Peyer's patch (tissue), 4 donors: ENCODE results near the gene SHE. TPM values are rescaled to one million over a fixed set of nuclear protein-coding genes. Genes with fewer than 3 reads are reported as not detected.

Experiments used
- DNase-seq, 3 donors: peaks; one replicate each; pipeline ENCODE4 v3.0.0-alpha.2; 2017 to 2019
- H3K27ac ChIP-seq, 4 donors: fragments of 200-600 bp; sonication (generic); one replicate each; pipeline ENCODE4 v1.5.1; 2016 to 2019
- H3K27me3 ChIP-seq, 2 donors: fragments of 200-600 bp; sonication (generic); one replicate each; pipeline ENCODE4 v1.5.1; 2019
- H3K36me3 ChIP-seq, 3 donors: fragments of 200-600 bp; sonication (generic); one replicate each; pipeline ENCODE4 v1.5.1; 2016 to 2019
- H3K4me1 ChIP-seq, 4 donors: fragments of 200-600 bp; sonication (generic); one replicate each; pipeline ENCODE4 v1.5.1; 2016 to 2019
- H3K4me3 ChIP-seq, 4 donors: fragments of 200-600 bp; sonication (generic); 1 replicate in 3 of 4; 2 replicates in 1 of 4; pipeline ENCODE4 v1.5.1; 2016 to 2019; ENCODE audit warnings: mild to moderate bottlenecking in 1 of 4
- H3K9me3 ChIP-seq, 4 donors: fragments of 200-600 bp; sonication (generic); one replicate each; pipeline ENCODE4 v1.5.1; 2016 to 2019; ENCODE audit warnings: mild to moderate bottlenecking in 1 of 4
- CTCF ChIP-seq, 6 experiments: fragments of 450-650 bp in 4 of 6; fragments of 200-600 bp in 2 of 6; sonication (generic) in 1 of 6; IDR thresholded peaks; one replicate each; pipeline ENCODE4 v1.5.1; 2017 to 2019; ENCODE audit warnings: antibody characterized with exemption in 6 of 6, mild to moderate bottlenecking in 3 of 6, moderate library complexity in 1 of 6
- POLR2A ChIP-seq, 2 donors: fragments of 450-650 bp; IDR thresholded peaks; one replicate each; pipeline ENCODE4 v1.5.1; 2017; ENCODE audit warnings: antibody characterized with exemption in 2 of 2, mild to moderate bottlenecking in 2 of 2, moderate library complexity in 2 of 2
- total RNA-seq, 4 donors: library from RNA; depleted of rRNA; stranded (reverse); fragments of >200 nt; gene quantifications; one replicate each; pipeline ENCODE4 v1.1.0, GENCODE V29; 2016

The SHE gene
- total RNA-seq, 4 donors from 2014 or later = 1.6 to 19.8 (median 7.3) TPM

- no peak overlapping the region for H3K4me3 ChIP-seq
- H3K9me3 ChIP-seq = peaks cover 0 to under 1% (median 0%) of the 10 kb centered on the region in 4 donors
- H3K27ac ChIP-seq = peak overlapping the region in 3 of 4 donors; percentile 3 to 18 (median 15)
- no peaks in the 10 kb centered on the region for H3K36me3 ChIP-seq
- no peak for TF ChIP-seq CTCF (IDR thresholded peaks at IDR 0.05)
- no peak for TF ChIP-seq POLR2A (IDR thresholded peaks at IDR 0.05)
- peaks cover 0 to 11% of the 10 kb centered on the region in 2 donors for H3K27me3 ChIP-seq
- H3K4me1 ChIP-seq = peaks cover 3 to 17% (median 9%) of the 10 kb centered on the region in 4 donors
- DNase-seq = peak in 2 of 3 donors; percentile 62 to 77
Measured at GRCh38 chr1:154497026-154497806, 5.0 kb downstream of the SHE start.

GRCh38 chr1:154496383-154496782, 5.8 kb downstream of the SHE start:
- TF ChIP-seq POLR2A (IDR thresholded peaks at IDR 0.05) (no peak), CTCF (IDR thresholded peaks at IDR 0.05) (no peak)
- Histone ChIP-seq H3K4me3 (no peak overlapping the region), H3K4me1 (peaks cover 0 to 10% (median 3%) of the 10 kb centered on the region in 4 donors), H3K9me3 (no peaks in the 10 kb centered on the region), H3K27ac (peak overlapping the region in 1 of 4 donors; percentile 36), H3K36me3 (no peaks in the 10 kb centered on the region), H3K27me3 (peaks cover 0 to 3% of the 10 kb centered on the region in 2 donors)
- DNase-seq = no peak

GRCh38 chr1:154495496-154496273, 6.5 kb downstream of the SHE start:
- H3K9me3 ChIP-seq = no peaks in the 10 kb centered on the region
- peaks cover 0 to 10% (median 3%) of the 10 kb centered on the region in 4 donors for H3K4me1 ChIP-seq
- H3K36me3 ChIP-seq = no peaks in the 10 kb centered on the region
- no peak for DNase-seq
- TF ChIP-seq CTCF (IDR thresholded peaks at IDR 0.05) = no peak
- TF ChIP-seq POLR2A (IDR thresholded peaks at IDR 0.05) = no peak
- no peaks in the 10 kb centered on the region for H3K27me3 ChIP-seq
- H3K27ac ChIP-seq = no peak overlapping the region
- H3K4me3 ChIP-seq = no peak overlapping the region

- peak in 2 of 3 donors; percentile 64 to 69 for DNase-seq
- H3K4me3 ChIP-seq = no peak overlapping the region
- H3K27ac ChIP-seq = peak overlapping the region in 3 of 4 donors; percentile 35 to 49 (median 41)
- no peaks in the 10 kb centered on the region for H3K9me3 ChIP-seq
- no peaks in the 10 kb centered on the region for H3K36me3 ChIP-seq
- TF ChIP-seq POLR2A (IDR thresholded peaks at IDR 0.05) = no peak
- TF ChIP-seq CTCF (IDR thresholded peaks at IDR 0.05) = no peak
- H3K27me3 ChIP-seq = no peaks in the 10 kb centered on the region
- peaks cover 0 to 10% (median 3%) of the 10 kb centered on the region in 4 donors for H3K4me1 ChIP-seq
Measured at GRCh38 chr1:154493276-154493675, 8.9 kb downstream of the SHE start.

GRCh38 chr1:154492115-154492514, 10.1 kb downstream of the SHE start:
- no peak for DNase-seq
- no peak overlapping the region for H3K4me3 ChIP-seq
- no peak for TF ChIP-seq CTCF (IDR thresholded peaks at IDR 0.05)
- no peak for TF ChIP-seq POLR2A (IDR thresholded peaks at IDR 0.05)
- peak overlapping the region in 3 of 4 donors; percentile 12 to 49 (median 20) for H3K27ac ChIP-seq
- peaks cover 0 to 10% (median 3%) of the 10 kb centered on the region in 4 donors for H3K4me1 ChIP-seq
- no peaks in the 10 kb centered on the region for H3K27me3 ChIP-seq
- no peaks in the 10 kb centered on the region for H3K36me3 ChIP-seq
- no peaks in the 10 kb centered on the region for H3K9me3 ChIP-seq
